D721Med (cell line): ENCODE data around the gene METTL13.

Experiments used
- DNase-seq: peaks from one replicate; pipeline ENCODE4 v3.0.0; 2011; ENCODE audit warnings: low spot score; ENCODE audit not compliant: insufficient read length
- FAIRE-seq: peaks from 2 replicates; lab custom pipeline; 2011; peaks lifted over from hg19 to GRCh38; lab: Jason Lieb, UNC
- TF ChIP-seq, protein P1 (sequence below): IDR thresholded peaks from 2 replicates; pipeline ENCODE4 v1.5.1; 2012; ENCODE audit warnings: mild to moderate bottlenecking, control low read depth; ENCODE audit not compliant: insufficient read depth; ENCODE audit errors: missing control alignments

The METTL13 gene

GRCh38 chr1:171845998-171846397 lies 64.5 kb downstream of the METTL13 start:
- TF ChIP-seq, protein P1, sequence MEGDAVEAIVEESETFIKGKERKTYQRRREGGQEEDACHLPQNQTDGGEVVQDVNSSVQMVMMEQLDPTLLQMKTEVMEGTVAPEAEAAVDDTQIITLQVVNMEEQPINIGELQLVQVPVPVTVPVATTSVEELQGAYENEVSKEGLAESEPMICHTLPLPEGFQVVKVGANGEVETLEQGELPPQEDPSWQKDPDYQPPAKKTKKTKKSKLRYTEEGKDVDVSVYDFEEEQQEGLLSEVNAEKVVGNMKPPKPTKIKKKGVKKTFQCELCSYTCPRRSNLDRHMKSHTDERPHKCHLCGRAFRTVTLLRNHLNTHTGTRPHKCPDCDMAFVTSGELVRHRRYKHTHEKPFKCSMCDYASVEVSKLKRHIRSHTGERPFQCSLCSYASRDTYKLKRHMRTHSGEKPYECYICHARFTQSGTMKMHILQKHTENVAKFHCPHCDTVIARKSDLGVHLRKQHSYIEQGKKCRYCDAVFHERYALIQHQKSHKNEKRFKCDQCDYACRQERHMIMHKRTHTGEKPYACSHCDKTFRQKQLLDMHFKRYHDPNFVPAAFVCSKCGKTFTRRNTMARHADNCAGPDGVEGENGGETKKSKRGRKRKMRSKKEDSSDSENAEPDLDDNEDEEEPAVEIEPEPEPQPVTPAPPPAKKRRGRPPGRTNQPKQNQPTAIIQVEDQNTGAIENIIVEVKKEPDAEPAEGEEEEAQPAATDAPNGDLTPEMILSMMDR: no peak
- FAIRE-seq (peak; percentile 76), DNase-seq (no peak)
